Stimulated activated CD8-positive, alpha-beta memory T cell treated with anti-CD3 and anti-CD28 coated beads, Interleukin-12 subunit alpha, Interleukin-12 subunit beta, amount 100 ng/mL, for 4 hours (primary cell): ENCODE measurements around the gene BCL7C.
"Not testable (repeated sequence)": the region's sequence is repeated elsewhere in the genome, so short reads cannot be mapped to it uniquely, and the experiment has no call there.

ENCODE experiments used
- DNase-seq: peaks from one replicate; pipeline ENCODE4 v3.0.0-alpha.2; 2020; ENCODE audit warnings: low read depth

Gene BCL7C

DNA sequence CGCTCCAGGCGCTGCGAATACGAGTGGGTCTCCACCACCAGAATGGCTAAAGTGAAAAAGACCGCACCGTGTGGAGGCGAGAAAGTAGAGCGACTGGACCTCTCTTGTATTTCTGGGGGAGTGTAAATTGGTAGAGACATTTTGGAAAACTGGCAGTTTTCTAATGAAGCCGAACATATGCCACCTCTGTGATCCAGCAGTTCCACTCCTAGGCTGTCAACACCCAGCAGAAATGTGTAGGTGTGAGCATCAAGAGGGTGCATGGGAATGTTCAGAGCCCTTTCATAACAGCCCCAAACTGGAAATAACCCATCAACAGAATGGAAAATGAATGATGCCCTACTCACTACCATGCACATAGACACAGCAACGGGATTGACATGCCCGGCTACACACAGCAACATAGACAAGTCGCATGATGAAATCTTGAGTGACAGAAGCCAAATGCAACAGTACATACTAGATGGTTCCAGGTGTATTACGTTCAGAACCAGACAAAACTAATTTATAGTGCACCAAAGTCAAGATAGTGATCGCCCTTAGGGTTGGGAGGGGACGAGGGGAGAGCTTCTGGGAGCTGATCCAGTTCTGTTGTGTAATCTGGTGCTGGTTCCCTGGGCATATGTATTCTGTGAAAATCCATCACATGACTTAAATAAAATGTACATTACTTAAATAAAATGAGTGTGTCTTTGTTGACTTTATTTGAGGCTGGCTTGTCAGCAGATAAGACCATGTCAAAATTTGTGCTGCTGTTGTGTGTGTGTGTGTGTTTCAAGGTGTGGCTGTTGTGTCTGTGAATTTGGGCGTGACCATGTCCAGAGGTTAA lies 877 bp upstream of the BCL7C start:
- no peak for DNase-seq

- no peak for DNase-seq
Measured at GRCh38 chr16:30893417-30893743, 497 bp downstream of the BCL7C start.

GRCh38 chr16:30892670-30893416 lies 1.0 kb downstream of the BCL7C start:
- no peak for DNase-seq

GRCh38 chr16:30891043-30891823 lies 2.6 kb downstream of the BCL7C start:
- not testable (repeated sequence) for DNase-seq

DNA sequence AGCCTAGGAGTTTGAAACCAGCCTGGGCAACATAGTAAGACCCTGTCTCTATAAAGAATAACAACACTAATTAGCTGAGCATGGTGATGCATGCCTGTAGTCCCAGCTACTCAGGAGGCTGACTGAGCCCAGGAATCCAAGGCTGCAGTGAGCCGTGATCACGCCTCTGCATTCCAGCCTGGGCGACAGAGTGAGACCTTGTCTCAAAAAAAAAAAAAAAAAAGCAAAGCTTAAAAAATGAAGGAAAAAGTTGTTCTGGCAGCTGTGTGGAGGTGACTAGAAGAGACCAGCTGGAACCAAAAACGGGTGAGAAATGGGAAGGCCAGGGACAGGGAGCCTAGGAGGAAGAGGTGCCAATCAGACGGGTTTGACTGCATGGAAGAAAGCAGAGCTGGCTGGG lies 4.2 kb downstream of the BCL7C start:
- no peak for DNase-seq

DNA sequence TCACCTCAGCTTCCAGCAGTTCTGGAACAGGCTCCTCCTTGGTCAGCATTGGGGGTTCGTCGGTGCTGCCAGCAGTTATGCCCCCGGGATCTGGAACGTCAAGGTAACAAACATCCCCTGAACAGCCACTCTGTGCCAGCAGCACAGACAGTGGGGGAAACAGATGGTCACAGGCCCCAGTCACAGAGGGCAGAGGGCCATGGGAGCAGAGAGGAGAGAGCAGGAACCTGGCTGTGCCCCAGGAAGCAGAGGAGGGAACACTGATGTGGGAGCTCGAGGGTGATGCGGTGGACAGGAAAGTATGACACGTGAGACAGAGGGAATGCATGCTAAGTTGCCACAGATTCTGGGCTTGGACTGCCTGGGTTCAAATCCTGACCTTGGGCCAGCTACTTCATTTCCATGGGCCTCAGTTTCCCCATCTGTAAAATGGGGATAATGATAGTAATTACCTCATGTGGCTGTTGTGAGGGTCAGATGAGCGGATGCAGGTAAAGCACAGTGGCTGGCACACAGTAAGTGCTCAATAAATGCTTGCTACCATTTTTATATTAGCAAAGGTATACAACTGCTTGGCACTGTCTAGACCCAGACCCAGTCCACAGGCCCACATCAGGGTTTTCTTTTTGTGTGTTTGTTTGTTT lies 4.9 kb downstream of the BCL7C start:
- no peak for DNase-seq

DNA sequence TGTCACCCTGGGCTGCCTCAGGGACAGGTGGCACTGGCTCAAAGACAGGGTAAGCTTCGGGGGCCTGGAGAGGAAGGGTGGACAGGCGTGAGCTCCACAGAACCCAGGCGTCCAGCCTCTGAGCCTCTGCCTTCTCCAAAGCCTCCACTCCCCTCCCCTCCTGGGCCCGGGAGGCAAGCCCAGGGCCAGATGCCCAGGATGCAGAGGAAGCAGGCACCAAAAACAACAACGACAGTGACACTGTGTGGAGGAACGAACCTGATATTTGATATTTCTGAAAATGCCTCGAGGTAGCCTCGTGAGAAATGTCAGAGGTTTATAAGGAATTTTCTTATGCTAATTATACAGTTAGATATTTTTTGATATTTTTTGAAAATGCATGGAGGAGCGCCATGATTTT lies 6.0 kb downstream of the BCL7C start:
- DNase-seq = no peak

GRCh38 chr16:30886145-30886544 lies 7.7 kb downstream of the BCL7C start:
- no peak for DNase-seq

DNA sequence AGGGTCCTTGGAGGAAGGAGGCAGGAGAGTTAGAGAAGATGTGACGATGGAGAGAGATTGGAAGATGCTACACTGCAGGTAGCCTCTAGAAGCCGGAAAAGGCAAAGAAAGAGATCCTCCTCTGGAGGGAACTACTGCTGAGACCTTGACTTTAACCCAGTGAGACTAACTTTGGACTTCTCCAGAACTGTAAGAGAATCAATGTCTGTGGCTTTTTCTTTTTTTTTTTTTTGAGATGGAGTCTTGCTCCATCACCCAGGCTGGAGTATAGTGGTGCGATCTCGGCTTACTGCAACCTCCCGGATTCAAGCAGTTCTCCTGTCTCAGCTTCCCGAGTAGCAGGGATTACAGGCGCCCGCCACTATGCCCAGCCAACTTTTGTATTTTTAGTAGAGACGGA lies 8.7 kb downstream of the BCL7C start:
- DNase-seq = no peak

- no peak for DNase-seq
Measured at GRCh38 chr16:30884760-30885159, 9.1 kb downstream of the BCL7C start.

GRCh38 chr16:30882429-30883310 lies 11.2 kb downstream of the BCL7C start:
- DNase-seq = no peak

DNA sequence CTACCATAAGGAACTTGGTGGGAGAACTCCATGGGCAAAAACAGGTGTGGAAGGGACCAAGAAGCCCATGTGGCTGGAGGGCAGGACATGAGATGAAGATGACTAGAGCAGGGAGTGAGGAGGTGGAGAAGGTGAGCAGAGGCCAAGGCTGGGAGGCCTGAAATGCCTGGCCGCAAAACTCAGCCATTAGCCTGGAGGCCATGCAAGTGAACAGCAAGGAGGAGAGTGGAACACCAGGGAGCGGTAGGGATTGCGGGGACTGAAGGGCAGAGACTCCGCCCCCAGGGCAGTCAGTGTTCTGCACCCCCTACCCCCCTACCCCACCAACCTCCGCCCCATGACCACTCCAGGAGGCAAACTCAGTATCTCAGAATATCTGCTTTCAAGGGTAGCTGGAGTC lies 17.0 kb downstream of the BCL7C start:
- no peak for DNase-seq

DNA sequence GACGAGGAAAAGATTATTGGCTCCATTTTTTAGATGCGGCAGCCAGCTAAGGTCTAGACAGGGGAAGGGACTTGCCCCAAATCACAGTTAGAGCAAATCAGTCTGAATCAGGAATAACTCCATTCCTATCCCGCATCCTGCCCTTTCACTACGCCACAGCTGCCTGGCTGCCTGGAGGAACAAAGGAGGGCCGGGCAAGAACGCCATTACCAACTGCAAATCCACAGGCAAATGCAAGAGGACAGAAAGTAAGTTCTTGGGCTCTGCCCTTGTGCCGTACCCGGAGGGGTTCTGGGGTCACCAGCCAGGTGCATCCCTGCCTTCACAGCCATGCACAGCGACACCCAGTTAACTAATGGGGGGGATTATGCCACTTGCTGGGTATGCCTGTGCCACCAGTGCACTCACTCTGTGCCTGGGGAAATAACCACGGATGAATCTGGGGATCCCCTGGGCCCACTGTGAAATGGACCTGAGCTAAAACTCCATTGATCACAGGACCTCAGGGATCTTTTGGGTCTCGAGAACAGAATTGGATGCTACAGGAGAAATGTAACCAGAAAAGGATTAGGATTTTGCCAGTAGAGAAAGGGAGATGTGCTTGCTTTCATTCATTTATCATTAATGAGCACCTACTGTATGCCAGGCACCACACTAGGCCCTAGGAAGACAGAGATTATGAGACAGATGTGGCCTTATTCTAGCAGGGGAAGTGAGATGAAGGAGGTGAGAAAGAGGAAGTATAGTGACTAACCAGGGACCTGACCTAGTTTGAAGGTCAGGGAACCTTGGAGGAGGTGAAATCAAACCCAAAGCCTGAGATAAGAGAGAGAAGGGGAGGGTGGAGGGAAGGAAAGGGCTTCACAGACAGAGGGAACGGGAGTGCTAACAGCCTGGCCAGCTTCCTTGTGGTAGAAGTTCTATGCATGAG lies 17.7 kb downstream of the BCL7C start:
- DNase-seq = no peak

DNA sequence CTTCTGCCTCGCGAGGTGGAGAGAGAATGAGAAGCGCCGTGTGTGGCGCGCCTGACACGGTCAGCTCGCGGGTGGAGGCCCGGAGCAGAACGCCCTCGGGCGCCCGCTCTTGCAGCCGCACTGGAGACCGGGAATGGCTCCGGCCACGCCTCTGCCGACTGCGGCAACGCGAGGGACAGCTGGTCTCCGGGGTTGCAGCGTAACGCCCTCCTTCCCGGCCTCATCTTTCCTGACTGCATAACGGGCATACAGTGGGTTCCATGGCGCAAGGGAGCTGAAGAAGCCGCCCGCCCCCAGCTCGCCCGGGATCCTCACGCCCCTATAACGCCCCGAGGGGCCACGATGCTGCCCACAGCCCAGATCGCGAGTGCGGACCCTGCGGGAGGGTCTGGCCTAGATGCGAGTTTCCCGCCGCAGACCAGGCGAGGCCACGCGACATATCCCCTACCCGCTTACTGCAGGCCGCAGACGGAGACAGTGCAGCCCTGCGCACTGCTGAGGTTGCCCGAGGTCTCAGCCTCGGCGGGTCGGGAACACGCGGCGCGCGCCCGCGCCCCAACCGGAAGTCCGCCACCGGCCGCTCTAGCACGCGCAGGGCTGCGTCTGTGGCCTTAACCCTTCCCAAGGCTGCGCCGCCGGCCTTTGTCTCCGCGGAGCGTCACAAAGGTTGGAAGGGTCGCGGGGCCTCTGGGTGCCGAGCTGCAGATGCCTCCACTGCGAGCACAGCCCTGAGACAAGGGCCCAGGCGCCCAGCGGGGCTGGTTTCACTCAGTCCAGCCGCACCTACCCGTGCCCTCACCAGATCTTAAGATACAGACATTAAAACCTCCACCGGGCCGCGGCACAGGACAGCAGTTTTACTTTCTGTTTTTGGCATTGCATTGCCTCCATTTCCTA lies 18.8 kb downstream of the BCL7C start:
- peak; percentile 87 for DNase-seq

DNA sequence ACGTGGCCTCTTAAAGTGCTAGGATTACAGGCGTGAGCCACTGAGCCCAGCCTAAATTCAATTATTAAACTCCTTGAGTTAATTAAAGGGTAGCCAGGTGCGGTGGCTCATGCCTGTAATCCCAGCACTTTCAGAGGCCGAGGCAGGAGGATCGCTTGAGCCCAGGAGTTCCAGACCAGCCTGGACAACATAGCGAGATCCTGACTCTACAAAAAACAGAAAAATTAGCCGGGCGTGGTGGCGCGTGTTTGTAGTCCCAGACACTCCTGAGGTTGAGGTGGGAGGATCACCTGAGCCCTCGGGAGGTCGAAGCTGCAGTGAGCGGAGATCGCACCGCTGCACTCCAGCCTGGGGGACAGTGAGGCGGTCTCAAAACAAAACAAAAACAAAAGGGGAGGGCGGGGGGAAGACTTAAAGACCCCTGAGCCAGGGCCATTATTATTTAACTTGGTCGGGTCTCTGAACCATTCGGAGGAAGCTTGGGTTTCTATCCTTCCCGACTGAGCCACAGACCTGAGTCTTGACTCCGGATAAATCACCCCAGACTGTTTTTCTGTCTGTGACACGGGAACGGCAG lies 19.5 kb downstream of the BCL7C start:
- no peak for DNase-seq

DNA sequence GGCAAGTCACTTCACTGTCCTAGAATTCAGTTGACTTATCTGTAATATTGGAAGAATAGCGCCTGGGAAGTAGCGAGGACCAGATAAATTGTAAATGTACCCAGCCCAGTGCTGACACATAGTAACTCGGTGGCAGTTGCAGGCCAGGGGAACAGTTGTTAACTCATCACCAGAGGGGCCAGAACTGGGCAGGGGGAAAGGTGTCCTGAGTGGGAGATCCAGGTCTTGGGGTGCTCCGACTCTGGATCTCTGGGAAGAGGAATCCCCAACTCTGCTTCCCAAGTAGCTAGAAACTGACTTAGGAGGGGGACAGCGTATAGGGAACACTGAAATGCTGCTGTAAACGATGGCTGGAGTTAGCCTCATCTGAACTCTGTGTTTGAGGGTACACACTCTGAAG lies 23.0 kb downstream of the BCL7C start:
- no peak for DNase-seq

GRCh38 chr16:30867747-30868146 lies 26.1 kb downstream of the BCL7C start:
- DNase-seq = no peak

DNA sequence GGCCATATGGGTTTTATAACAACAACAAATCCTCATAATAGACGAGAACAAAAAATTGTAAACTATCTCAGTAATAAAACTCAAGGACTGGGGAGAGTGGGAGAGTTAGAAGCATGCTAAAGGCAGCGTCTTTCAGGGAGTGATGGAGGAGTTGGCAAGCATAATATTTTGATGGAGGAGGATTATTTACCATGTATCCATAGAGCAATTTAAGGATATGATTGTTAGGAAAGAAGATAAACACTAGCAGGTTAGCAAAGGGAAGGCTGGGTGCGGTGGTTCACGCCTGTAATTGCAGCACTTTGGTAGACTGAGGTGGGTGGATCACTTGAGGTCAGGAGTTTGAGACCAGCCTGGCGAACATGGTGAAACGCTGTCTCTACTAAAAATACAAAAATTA lies 27.8 kb downstream of the BCL7C start:
- no peak for DNase-seq

- DNase-seq = not testable (repeated sequence)
Measured at GRCh38 chr16:30863178-30863577, 30.7 kb downstream of the BCL7C start.
